ENCODE measurements around the gene PCDH12. TPM values are rescaled to one million over a fixed set of nuclear protein-coding genes. Genes with fewer than 3 reads are reported as not detected.

Gene PCDH12
- total and polyA plus RNA-seq, 2 donors (not counting 1 experiment from before 2014, with no cell fraction given), result 0.01 TPM; not detected in 1

- H3K27me3 Mint-ChIP-seq, result no peaks in the 10 kb centered on the region
- Histone ChIP-seq H3K9me3 (ENCODE audit: control extremely low read depth in 1 of 3, control insufficient read depth in 2 of 3, insufficient read depth in 1 of 3, low read length in 2 of 3) (no peaks in the 10 kb centered on the region), H4K20me1 (ENCODE audit: control insufficient read depth, insufficient read depth, low read length, poor library complexity, severe bottlenecking) (no peaks in the 10 kb centered on the region), H3K27ac (ENCODE audit: low read length in 2 of 2) (no peak overlapping the region), H3K79me2 (ENCODE audit: control insufficient read depth, insufficient read depth, low read length) (no peaks in the 10 kb centered on the region), H3K4me3 (ENCODE audit: control extremely low read depth in 1 of 5, extremely low read depth in 1 of 5, insufficient read depth in 1 of 5, low read depth in 2 of 5, low read length in 4 of 5) (no peak overlapping the region), H3K36me3 (replicated peaks in 1 of 2; ENCODE audit: control extremely low read depth in 1 of 2, control insufficient read depth in 1 of 2, extremely low read depth in 1 of 2, insufficient read depth in 2 of 2, low read length in 1 of 2) (peaks cover 2 to 18% of the 10 kb centered on the region in 2 experiments), H3K9ac (ENCODE audit: low read length) (no peak overlapping the region), H3K4me2 (replicated peaks; ENCODE audit: low read depth, low read length, poor library complexity, severe bottlenecking) (no peak overlapping the region), H2AFZ (ENCODE audit: insufficient read depth, low read depth, low read length, poor library complexity, severe bottlenecking) (no peak overlapping the region), H3K4me1 (ENCODE audit: control insufficient read depth in 2 of 2, insufficient read depth in 2 of 2, low read length in 2 of 2) (no peaks in the 10 kb centered on the region), H3K27me3 (replicated peaks in 1 of 4; ENCODE audit: control extremely low read depth in 1 of 4, control insufficient read depth in 3 of 4, insufficient read depth in 4 of 4, low read length in 3 of 4) (no peaks in the 10 kb centered on the region)
- CTCF ChIA-PET, result interaction anchor here (1.1 to 4.5 kb wide), 3 partner anchors 18 to 279 kb away, joined by 3 to 25 read pairs (median 4); no protein-coding TSS in a partner anchor
- intact Hi-C loops (cut with micrococcal nuclease), result no loop called here
- H3K9me3 Mint-ChIP-seq (ENCODE audit: insufficient read depth), result no peaks in the 10 kb centered on the region
- TF ChIP-seq EZH2 (IDR thresholded peaks at IDR 0.05; ENCODE audit: borderline replicate concordance, insufficient read depth, low read depth, low read length, poor library complexity, severe bottlenecking), result no peak
- H3K4me1 Mint-ChIP-seq, result no peaks in the 10 kb centered on the region
- POLR2A ChIA-PET, result no interaction called here
- WGBS (ENCODE audit: insufficient coverage), result 76% methylated on average over 5 of the region's 9 CpGs
- ATAC-seq (ENCODE audit: low read depth) (no peak), DNase-seq (no peak)
- no peak overlapping the region for H3K27ac Mint-ChIP-seq
- no peak overlapping the region for H3K4me3 Mint-ChIP-seq
These were observed 15.7 kb downstream of the PCDH12 start for GRCh38 chr5:141942185-141942857.

- peaks cover 2 to 24% of the 10 kb centered on the region in 2 experiments for H3K36me3 ChIP-seq (replicated peaks in 1 of 2; ENCODE audit: control extremely low read depth in 1 of 2, control insufficient read depth in 1 of 2, extremely low read depth in 1 of 2, insufficient read depth in 2 of 2, low read length in 1 of 2)
- H3K9ac ChIP-seq (ENCODE audit: low read length), result no peak overlapping the region
- TF ChIP-seq, protein P1, sequence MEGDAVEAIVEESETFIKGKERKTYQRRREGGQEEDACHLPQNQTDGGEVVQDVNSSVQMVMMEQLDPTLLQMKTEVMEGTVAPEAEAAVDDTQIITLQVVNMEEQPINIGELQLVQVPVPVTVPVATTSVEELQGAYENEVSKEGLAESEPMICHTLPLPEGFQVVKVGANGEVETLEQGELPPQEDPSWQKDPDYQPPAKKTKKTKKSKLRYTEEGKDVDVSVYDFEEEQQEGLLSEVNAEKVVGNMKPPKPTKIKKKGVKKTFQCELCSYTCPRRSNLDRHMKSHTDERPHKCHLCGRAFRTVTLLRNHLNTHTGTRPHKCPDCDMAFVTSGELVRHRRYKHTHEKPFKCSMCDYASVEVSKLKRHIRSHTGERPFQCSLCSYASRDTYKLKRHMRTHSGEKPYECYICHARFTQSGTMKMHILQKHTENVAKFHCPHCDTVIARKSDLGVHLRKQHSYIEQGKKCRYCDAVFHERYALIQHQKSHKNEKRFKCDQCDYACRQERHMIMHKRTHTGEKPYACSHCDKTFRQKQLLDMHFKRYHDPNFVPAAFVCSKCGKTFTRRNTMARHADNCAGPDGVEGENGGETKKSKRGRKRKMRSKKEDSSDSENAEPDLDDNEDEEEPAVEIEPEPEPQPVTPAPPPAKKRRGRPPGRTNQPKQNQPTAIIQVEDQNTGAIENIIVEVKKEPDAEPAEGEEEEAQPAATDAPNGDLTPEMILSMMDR (IDR thresholded peaks at IDR 0.05), result no peak
- TF ChIP-seq EZH2 (IDR thresholded peaks at IDR 0.05; ENCODE audit: borderline replicate concordance, insufficient read depth, low read depth, low read length, poor library complexity, severe bottlenecking), result no peak
- no peaks in the 10 kb centered on the region for H3K27me3 ChIP-seq (replicated peaks in 1 of 4; ENCODE audit: control extremely low read depth in 1 of 4, control insufficient read depth in 3 of 4, insufficient read depth in 4 of 4, low read length in 3 of 4)
- H4K20me1 ChIP-seq (ENCODE audit: control insufficient read depth, insufficient read depth, low read length, poor library complexity, severe bottlenecking), result no peaks in the 10 kb centered on the region
- H3K79me2 ChIP-seq (ENCODE audit: control insufficient read depth, insufficient read depth, low read length), result no peaks in the 10 kb centered on the region
- H3K4me1 Mint-ChIP-seq, result no peaks in the 10 kb centered on the region
- H3K9me3 Mint-ChIP-seq (ENCODE audit: insufficient read depth), result no peaks in the 10 kb centered on the region
- CTCF ChIA-PET, result interaction anchor here (0.6 to 4.5 kb wide), 3 partner anchors 19 to 279 kb away, joined by 3 to 25 read pairs (median 4); no protein-coding TSS in a partner anchor
- no peak overlapping the region for H3K27ac ChIP-seq (ENCODE audit: low read length in 2 of 2)
- H3K4me3 Mint-ChIP-seq, result no peak overlapping the region
- intact Hi-C loops (cut with micrococcal nuclease), result no loop called here
- no peak for ATAC-seq (ENCODE audit: low read depth)
- no peaks in the 10 kb centered on the region for H3K27me3 Mint-ChIP-seq
- H3K4me3 ChIP-seq (ENCODE audit: control extremely low read depth in 1 of 5, extremely low read depth in 1 of 5, insufficient read depth in 1 of 5, low read depth in 2 of 5, low read length in 4 of 5), result no peak overlapping the region
- H2AFZ ChIP-seq (ENCODE audit: insufficient read depth, low read depth, low read length, poor library complexity, severe bottlenecking), result no peak overlapping the region
- no peaks in the 10 kb centered on the region for H3K4me1 ChIP-seq (ENCODE audit: control insufficient read depth in 2 of 2, insufficient read depth in 2 of 2, low read length in 2 of 2)
- POLR2A ChIA-PET, result no interaction called here
- 67% methylated on average over 1 of the region's 6 CpGs for WGBS (ENCODE audit: insufficient coverage)
- no peak overlapping the region for H3K4me2 ChIP-seq (replicated peaks; ENCODE audit: low read depth, low read length, poor library complexity, severe bottlenecking)
- no peak for DNase-seq
- H3K27ac Mint-ChIP-seq, result no peak overlapping the region
- H3K9me3 ChIP-seq (ENCODE audit: control extremely low read depth in 1 of 3, control insufficient read depth in 2 of 3, insufficient read depth in 1 of 3, low read length in 2 of 3), result no peaks in the 10 kb centered on the region
These were observed 16.2 kb downstream of the PCDH12 start for GRCh38 chr5:141941779-141942178.
